ENCODE data around the gene PBX2.
"Not testable (repeated sequence)": the region's sequence is repeated elsewhere in the genome, so short reads cannot be mapped to it uniquely, and the experiment has no call there.

PBX2 gene

GRCh38 chr6:32149092-32149755, 40.8 kb downstream of the PBX2 start:
- no peak for DNase-seq (ENCODE audit: low read depth)

DNA sequence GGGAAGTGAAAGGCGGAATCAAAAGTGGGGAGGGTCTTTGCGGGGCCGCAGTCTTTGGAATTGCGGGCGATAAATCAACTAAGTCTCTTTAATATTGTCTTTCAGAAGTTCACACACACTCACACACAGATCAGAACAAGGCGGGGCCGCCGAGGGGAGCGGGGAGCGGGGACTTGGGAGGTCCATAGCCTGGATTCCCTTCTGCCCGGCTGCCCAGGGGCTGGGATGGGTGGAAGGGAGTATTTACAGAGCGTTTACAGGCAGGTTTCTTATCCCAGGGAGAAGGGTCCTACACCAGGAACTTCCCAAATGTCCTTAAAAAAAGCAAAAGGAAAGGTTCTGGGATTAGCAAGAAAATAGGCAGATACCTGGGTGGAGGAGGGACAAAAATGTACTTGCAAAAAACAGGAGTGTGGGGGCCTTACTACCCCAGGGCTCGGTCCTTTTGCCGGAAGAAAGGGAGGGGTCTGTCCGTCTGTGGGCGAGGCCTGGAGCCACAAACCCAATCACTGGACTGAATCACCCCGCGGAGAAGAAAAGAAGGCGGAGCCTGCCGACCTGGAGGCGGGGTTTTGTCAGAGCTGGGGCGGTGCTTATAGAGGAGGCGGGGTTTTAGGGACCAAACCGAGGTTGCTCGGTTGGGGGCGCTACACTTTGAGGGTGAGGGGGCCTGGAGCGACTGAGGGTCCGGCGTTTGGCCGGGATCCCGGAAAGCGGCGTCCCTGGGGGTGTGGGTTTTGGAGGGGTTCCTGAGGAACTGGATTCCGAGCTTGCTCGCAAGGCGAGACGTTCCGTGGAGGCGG, 41.5 kb downstream of the PBX2 start:
- no peak for DNase-seq (ENCODE audit: low read depth)

GRCh38 chr6:32147401-32148132, 42.4 kb downstream of the PBX2 start:
- DNase-seq (ENCODE audit: low read depth), result no peak

GRCh38 chr6:32146687-32147086, 43.3 kb downstream of the PBX2 start:
- DNase-seq (ENCODE audit: low read depth), result no peak

- DNase-seq (ENCODE audit: low read depth), result no peak
Observed at GRCh38 chr6:32146287-32146686, 43.7 kb downstream of the PBX2 start.

DNA sequence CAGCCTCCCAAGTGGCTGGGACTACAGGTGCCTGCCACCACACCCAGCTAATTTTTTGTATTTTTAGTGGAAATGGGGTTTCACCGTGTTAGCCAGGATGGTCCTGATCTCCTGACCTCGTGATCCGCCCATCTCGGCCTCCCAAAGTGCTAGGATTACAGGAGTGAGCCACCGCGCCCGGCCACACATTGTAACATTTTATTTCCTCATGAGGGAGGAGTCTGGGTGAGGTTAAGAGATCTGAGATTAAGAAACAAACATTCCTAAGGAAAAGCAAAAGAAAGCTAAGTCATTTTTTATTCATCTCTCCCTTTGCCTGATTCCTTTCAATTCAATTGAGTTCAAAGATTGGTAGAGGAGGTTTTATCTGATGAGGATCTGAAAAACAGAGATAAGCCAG, 45.8 kb downstream of the PBX2 start:
- DNase-seq (ENCODE audit: low read depth), result not testable (repeated sequence)

DNA sequence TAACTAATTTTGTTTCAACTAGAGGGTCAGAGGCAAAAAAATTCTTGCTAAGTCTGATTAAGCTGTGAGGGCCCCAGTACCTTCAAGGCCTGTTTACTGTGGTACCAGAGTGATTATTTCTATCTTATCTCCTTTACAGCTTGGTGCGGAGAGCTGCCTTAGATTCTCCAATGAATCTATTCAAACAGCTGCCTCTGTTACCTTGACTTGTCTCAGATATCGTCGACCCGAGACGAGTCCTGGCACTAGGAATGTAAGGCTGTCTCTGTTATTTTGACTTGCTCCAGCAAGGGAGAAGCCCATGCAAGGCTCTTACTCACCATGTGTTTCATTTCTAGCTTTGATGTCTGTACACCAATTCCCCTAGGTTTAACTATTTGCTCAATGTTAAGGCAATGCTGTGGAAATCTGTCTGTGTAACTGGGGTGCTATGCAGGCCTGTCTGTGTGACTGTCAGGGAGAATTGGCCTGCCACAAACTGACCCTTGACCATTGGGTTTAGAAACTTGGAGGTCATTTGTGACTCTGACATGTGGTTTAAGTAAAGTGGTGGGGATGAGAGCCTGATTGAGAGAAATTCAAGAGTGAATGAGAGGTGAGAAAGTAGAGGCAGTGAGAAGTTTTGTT, 49.5 kb downstream of the PBX2 start:
- no peak for DNase-seq (ENCODE audit: low read depth)

DNA sequence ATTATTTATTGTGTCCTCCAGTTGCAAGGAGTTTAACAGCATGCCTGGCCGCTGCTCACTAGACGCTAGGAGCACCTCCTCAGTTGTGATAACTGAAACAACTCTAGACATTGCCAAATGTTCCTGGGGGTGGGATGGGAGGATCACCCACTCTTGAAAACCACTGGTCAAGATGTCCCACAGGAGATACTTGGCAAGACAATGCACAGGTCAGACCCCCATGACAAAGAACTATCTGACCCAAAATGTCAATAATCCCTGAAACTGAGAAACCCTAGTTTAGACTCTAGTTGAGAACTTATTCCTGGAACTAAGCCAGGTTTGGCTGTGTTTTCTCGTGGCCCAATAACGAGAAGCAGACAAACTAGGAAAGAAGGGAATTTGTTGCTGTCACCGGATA, 50.4 kb downstream of the PBX2 start:
- no peak for DNase-seq (ENCODE audit: low read depth)

DNA sequence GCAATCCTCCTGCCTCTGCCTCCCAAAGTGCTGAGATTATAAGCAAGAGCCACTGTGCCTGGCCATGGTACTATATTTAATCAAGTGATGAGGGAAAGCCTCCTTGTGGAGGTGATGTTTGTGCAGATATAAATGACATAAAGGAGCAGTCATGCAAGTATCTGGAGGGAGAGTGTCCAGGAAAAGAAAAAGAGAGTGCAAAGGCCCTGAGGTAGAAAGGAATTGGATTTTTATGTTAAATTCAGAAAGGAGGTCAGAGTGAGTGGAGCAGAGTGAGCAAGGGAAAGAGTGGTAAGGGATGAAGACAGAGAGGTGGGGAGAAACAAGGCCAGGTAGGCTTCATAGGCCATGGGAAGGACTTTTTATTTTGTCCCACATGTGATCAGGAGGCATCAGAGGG, 52.5 kb downstream of the PBX2 start:
- DNase-seq (ENCODE audit: low read depth), result no peak
